Measurements from ENCODE around the gene DYRK2.

The DYRK2 gene

GRCh38 chr12:67689385-67689784 lies 40.8 kb downstream of the DYRK2 start:
- TF ChIP-seq CTCF (IDR thresholded peaks at IDR 0.05; ENCODE audit: insufficient read depth, low read depth, low read length, missing control alignments): no peak
- H3K4me3 ChIP-seq (ENCODE audit: low read depth, low read length): no peak overlapping the region
- no peak for DNase-seq (ENCODE audit: low read depth)

DNA sequence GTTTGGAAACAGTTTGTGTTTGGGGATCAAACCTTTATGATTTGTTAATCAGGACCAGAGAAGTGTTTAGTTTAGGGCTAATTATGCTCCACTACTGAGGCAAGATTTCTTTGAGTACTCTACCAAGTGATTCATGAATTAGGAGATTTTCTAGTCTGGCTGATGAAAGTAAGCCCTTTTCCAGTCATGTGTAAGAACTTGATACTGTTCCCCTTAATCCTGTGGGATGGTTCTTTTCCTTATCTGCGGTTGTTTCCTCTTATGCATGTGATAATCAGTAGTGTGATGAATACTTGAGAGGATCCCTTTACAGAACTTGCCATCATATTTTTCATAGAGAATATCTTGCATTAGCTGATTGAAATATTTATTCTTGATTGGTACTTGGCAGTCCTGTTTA lies 42.1 kb downstream of the DYRK2 start:
- no peak for DNase-seq (ENCODE audit: low read depth)
- no peak for TF ChIP-seq CTCF (IDR thresholded peaks at IDR 0.05; ENCODE audit: insufficient read depth, low read depth, low read length, missing control alignments)
- no peak overlapping the region for H3K4me3 ChIP-seq (ENCODE audit: low read depth, low read length)

GRCh38 chr12:67691220-67691619 lies 42.7 kb downstream of the DYRK2 start:
- DNase-seq (ENCODE audit: low read depth): no peak
- no peak for TF ChIP-seq CTCF (IDR thresholded peaks at IDR 0.05; ENCODE audit: insufficient read depth, low read depth, low read length, missing control alignments)
- no peak overlapping the region for H3K4me3 ChIP-seq (ENCODE audit: low read depth, low read length)

DNA sequence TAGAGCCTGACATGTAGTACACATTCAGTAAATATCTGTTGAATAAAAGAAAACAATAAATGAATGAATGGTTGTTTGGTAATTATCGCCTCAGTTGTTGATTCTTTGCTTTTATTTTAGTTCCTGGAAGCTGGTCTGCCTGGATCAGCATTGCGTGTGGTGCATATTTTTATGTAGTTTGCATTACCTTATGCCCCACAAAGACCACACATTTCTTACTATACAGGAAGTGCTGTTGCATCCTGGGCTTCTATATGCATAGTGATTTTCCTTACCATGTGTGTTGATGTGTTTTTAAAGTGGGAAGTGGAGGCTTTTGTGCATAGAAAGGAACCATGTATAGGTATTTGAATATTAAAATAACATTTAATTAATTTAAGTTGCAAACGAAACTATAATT lies 43.6 kb downstream of the DYRK2 start:
- no peak for TF ChIP-seq CTCF (IDR thresholded peaks at IDR 0.05; ENCODE audit: insufficient read depth, low read depth, low read length, missing control alignments)
- no peak for DNase-seq (ENCODE audit: low read depth)
- no peak overlapping the region for H3K4me3 ChIP-seq (ENCODE audit: low read depth, low read length)

DNA sequence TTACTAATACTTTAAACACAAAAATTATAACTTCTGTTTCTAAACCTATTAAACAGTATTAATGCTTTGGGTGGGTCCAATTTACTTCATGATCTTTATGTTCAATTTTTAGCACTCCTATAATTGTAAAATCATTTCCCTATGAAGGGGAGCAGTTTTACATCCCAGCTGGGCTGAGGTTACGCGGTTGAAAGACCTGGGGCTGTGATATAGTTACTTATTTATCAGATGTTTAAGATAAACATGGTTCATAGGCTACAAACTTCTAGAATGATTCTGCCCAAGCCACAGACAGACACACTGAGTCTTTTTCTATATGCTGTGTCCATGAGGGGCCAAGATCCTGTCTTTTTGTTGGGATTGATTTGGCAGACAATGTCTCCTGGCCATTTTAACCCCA lies 44.4 kb downstream of the DYRK2 start:
- TF ChIP-seq CTCF (IDR thresholded peaks at IDR 0.05; ENCODE audit: insufficient read depth, low read depth, low read length, missing control alignments): no peak
- no peak for DNase-seq (ENCODE audit: low read depth)
- H3K4me3 ChIP-seq (ENCODE audit: low read depth, low read length): no peak overlapping the region

DNA sequence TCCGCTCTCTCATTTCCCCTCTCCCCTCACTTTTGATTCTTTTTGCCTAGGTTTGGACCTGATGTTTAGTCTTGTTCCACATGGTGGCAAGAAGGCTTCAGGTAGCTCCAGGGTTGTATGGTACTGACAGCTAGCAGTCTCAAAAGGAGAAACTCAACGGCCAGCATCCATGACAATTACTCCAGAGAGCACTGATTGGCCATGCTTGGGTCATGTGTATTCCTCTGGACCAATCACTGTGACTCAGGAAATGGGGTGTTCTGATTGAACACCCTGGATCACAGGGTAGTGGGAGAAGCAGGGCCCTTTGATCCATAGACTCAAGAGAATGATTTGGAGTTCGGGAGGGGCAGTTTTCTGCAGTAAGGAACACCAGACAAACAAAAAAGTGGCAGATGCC lies 45.3 kb downstream of the DYRK2 start:
- DNase-seq (ENCODE audit: low read depth): no peak
- TF ChIP-seq CTCF (IDR thresholded peaks at IDR 0.05; ENCODE audit: insufficient read depth, low read depth, low read length, missing control alignments): no peak

DNA sequence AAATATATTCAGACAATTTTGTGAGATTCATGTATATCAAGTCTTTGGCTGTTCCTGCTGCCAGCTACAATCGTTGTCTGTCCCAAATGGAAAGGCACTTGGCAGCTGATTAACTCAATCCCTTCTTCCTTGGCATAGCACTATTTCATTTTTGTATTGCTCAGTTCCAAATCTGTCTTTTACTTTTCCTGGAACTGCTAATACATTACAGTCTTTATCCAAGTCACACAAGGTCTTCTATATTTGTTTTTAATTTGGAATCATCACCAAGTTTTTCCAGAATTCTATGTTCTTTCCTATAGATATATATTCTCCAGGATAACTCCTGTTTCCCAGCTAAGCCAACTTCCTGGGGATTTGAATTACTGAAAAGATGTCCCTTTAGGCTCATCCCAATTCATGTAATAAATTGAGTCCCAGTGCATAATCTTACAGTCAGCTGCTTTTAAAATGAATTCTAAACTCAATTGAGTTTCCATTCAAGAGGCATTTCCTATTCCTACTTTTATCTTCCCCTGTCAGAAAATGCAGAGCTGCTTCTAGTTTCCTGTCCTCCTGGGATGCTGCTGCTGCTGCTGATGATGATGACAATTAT lies 45.9 kb downstream of the DYRK2 start:
- no peak for TF ChIP-seq CTCF (IDR thresholded peaks at IDR 0.05; ENCODE audit: insufficient read depth, low read depth, low read length, missing control alignments)

More for the DNA sequence above, 45.3 kb downstream of the DYRK2 start:
- H3K4me3 ChIP-seq (ENCODE audit: low read depth, low read length): no peak overlapping the region

More for the DNA sequence above, 45.9 kb downstream of the DYRK2 start:
- no peak overlapping the region for H3K4me3 ChIP-seq (ENCODE audit: low read depth, low read length)
- no peak for DNase-seq (ENCODE audit: low read depth)

Measured in GM12865 (cell line).